HCT116 (cell line): ENCODE measurements around the gene EMC10. TPM values are rescaled to one million over a fixed set of nuclear protein-coding genes. Genes with fewer than 3 reads are reported as not detected.

Experiments used
- ATAC-seq: fragments of 200-7000 bp; cut with Tn5 transposase; 2 replicates; pipeline ENCODE4 v1.9.1; 2020; ENCODE audit warnings: mild to moderate bottlenecking, moderate library complexity
- BruUV-seq: library from RNA; stranded (reverse); fragments of 400-500 nt; replicated peaks from 2 replicates; lab custom pipeline; 2021; lab: Mats Ljungman, UMichigan
- CTCF ChIA-PET: fragments of 300-600 bp; sonication (Branson Sonifier 250); formaldehyde crosslinking; loops from one replicate; lab custom pipeline; 2021; ENCODE audit warnings: antibody characterized with exemption; lab: Charles Lee
- POLR2A ChIA-PET: fragments of 300-600, 350-600 bp; sonication (Branson Sonifier 250); formaldehyde crosslinking; loops from one replicate; lab custom pipeline; 2021; ENCODE audit warnings: antibody characterized with exemption; lab: Charles Lee
- RAD21 ChIA-PET, 2 experiments: fragments of 300-600 bp; sonication (Branson Sonifier 250); formaldehyde crosslinking; loops; one replicate each; lab custom pipeline; 2023; ENCODE audit warnings: low total read pairs in 2 of 2; ENCODE audit not compliant: uncharacterized antibody in 2 of 2, unreplicated experiment in 2 of 2, low non-redundant PET in 1 of 2; lab: Charles Lee
- DNase-seq: peaks from one replicate; pipeline ENCODE4 v3.0.0-alpha.2; 2010; ENCODE audit warnings: low read depth, low spot score
- H2AFZ ChIP-seq: fragments of 200-600 bp; shearing (Covaris generic), sonication (generic); 2 replicates; pipeline ENCODE4 v1.6.1; 2017; ENCODE audit warnings: low read depth, mixed run types, mixed read lengths, antibody characterized with exemption, low read length; ENCODE audit not compliant: poor library complexity, severe bottlenecking
- H3K27ac ChIP-seq: 2 replicates; pipeline ENCODE4 v1.5.1; 2012; ENCODE audit warnings: low read depth, low read length
- H3K27me3 ChIP-seq: fragments of 200-600 bp; sonication (generic); 2 replicates; pipeline ENCODE4 v1.6.1; 2016; ENCODE audit warnings: mixed run types, low read length, mixed read lengths; ENCODE audit not compliant: insufficient read depth
- H3K36me3 ChIP-seq, 2 experiments: fragments of 200-500 bp in 1 of 2; fragments of 200-600 bp in 1 of 2; sonication (Bioruptor generic) in 1 of 2; sonication (generic) in 1 of 2; 2 replicates each; pipeline versions ENCODE4 v1.5.1 to v1.6.1; 2014 to 2016; ENCODE audit warnings: low read length in 2 of 2, inconsistent platforms in 1 of 2, mixed read lengths in 1 of 2, mixed run types in 1 of 2; ENCODE audit not compliant: insufficient read depth in 2 of 2, control insufficient read depth in 1 of 2
- H3K4me1 ChIP-seq, 2 experiments: fragments of 200-600 bp in 1 of 2; sonication (generic) in 1 of 2; 2 replicates each; pipeline versions ENCODE4 v1.5.1 to v1.6.1; 2012 to 2017; ENCODE audit warnings: low read length in 2 of 2, inconsistent platforms in 1 of 2, mild to moderate bottlenecking in 1 of 2, mixed read lengths in 1 of 2, mixed run types in 1 of 2, moderate library complexity in 1 of 2; ENCODE audit not compliant: insufficient read depth in 2 of 2, control insufficient read depth in 1 of 2
- H3K4me2 ChIP-seq: fragments of 200-600 bp; sonication (generic); 2 replicates; pipeline ENCODE4 v1.6.1; 2017; ENCODE audit warnings: mixed run types, low read length, mixed read lengths
- H3K4me3 ChIP-seq, 2 experiments: fragments of 200-600 bp in 1 of 2; sonication (generic) in 1 of 2; replicated peaks in 1 of 2; 2 replicates each; pipeline ENCODE4 v1.5.1; 2011 to 2016; ENCODE audit warnings: low read length in 2 of 2, control low read depth in 1 of 2, low read depth in 1 of 2, mild to moderate bottlenecking in 1 of 2, mixed read lengths in 1 of 2, mixed run types in 1 of 2
- H3K79me2 ChIP-seq: fragments of 200-600 bp; sonication (generic); 2 replicates; pipeline ENCODE4 v1.6.1; 2017; ENCODE audit warnings: mild to moderate bottlenecking, mixed run types, low read length, moderate library complexity, mixed read lengths; ENCODE audit not compliant: insufficient read depth
- H3K9ac ChIP-seq: fragments of 200-600 bp; sonication (generic); 2 replicates; pipeline ENCODE4 v1.6.1; 2016; ENCODE audit warnings: low read length, mixed read lengths
- H3K9me2 ChIP-seq: fragments of 200-600 bp; sonication (generic), shearing (Covaris generic); 2 replicates; pipeline ENCODE4 v1.6.1; 2017; ENCODE audit warnings: mixed run types, mild to moderate bottlenecking, moderate library complexity; ENCODE audit not compliant: insufficient read depth
- H3K9me3 ChIP-seq, 2 experiments: fragments of 200-500 bp in 1 of 2; fragments of 200-600 bp in 1 of 2; sonication (Bioruptor generic) in 1 of 2; sonication (generic) in 1 of 2; 2 replicates each; pipeline ENCODE4 v1.6.1; 2014 to 2017; ENCODE audit warnings: low read length in 2 of 2, mixed read lengths in 2 of 2, inconsistent platforms in 1 of 2, low read depth in 1 of 2, mild to moderate bottlenecking in 1 of 2, mixed run types in 1 of 2, moderate library complexity in 1 of 2; ENCODE audit not compliant: control insufficient read depth in 1 of 2, insufficient read depth in 1 of 2
- H4K20me1 ChIP-seq: fragments of 200-600 bp; sonication (generic), shearing (Covaris generic); 2 replicates; pipeline ENCODE4 v1.6.1; 2017; ENCODE audit warnings: mixed run types, mild to moderate bottlenecking, moderate library complexity; ENCODE audit not compliant: insufficient read depth
- CBX3 ChIP-seq: IDR thresholded peaks from 2 replicates; pipeline ENCODE4 v1.6.1; 2012; ENCODE audit warnings: low read depth
- CEBPB ChIP-seq: IDR thresholded peaks from 2 replicates; pipeline ENCODE4 v1.6.1; 2012; ENCODE audit warnings: low read depth
- EGR1 ChIP-seq: IDR thresholded peaks from 2 replicates; pipeline ENCODE4 v1.6.1; 2012; ENCODE audit warnings: low read depth
- EZH2 ChIP-seq: fragments of 200-600 bp; sonication (generic); IDR thresholded peaks from 2 replicates; pipeline ENCODE4 v1.6.1; 2017; ENCODE audit warnings: antibody characterized with exemption, mixed run types
- FOSL1 ChIP-seq: IDR thresholded peaks from 2 replicates; pipeline ENCODE4 v1.6.1; 2012; ENCODE audit warnings: low read depth
- POLR2AphosphoS5 ChIP-seq: IDR thresholded peaks from 2 replicates; pipeline ENCODE4 v1.6.1; 2011; ENCODE audit warnings: mild to moderate bottlenecking, low read depth, low read length, moderate library complexity
- RAD21 ChIP-seq: IDR thresholded peaks from 2 replicates; pipeline ENCODE4 v1.6.1; 2012; ENCODE audit warnings: low read depth, mild to moderate bottlenecking
- SRF ChIP-seq: IDR thresholded peaks from 2 replicates; pipeline ENCODE4 v1.6.1; 2012; ENCODE audit warnings: low read depth
- YY1 ChIP-seq: IDR thresholded peaks from 2 replicates; pipeline ENCODE4 v1.6.1; 2011; ENCODE audit warnings: low read length, low read depth, moderate library complexity, mild to moderate bottlenecking; ENCODE audit not compliant: insufficient replicate concordance; ENCODE audit errors: extremely low read depth
- intact Hi-C: fragments of 100-400 bp; cut with micrococcal nuclease; formaldehyde crosslinking; loops from 2 replicates; pipeline ENCODE4 v1.10.0; 2022
- total RNA-seq: library from RNA; stranded (reverse); gene quantifications from one replicate; pipeline ENCODE4 v1.2.1, GENCODE V29; 2021; ENCODE audit not compliant: unreplicated experiment
- TF ChIP-seq, protein P1 (sequence below): IDR thresholded peaks from 2 replicates; pipeline ENCODE4 v1.6.1; 2011; ENCODE audit warnings: mild to moderate bottlenecking, low read length, moderate library complexity; ENCODE audit not compliant: insufficient replicate concordance; ENCODE audit errors: extremely low read depth
- TF ChIP-seq, protein P2 (sequence below), 3 experiments: fragments of 200-600 bp in 1 of 3; sonication (generic) in 1 of 3; IDR thresholded peaks in 2 of 3; conservative IDR thresholded peaks in 1 of 3; 2 replicates each; pipeline ENCODE4 v1.5.1; 2012 to 2017; ENCODE audit warnings: low read depth in 2 of 3, low read length in 2 of 3, antibody characterized with exemption in 1 of 3, borderline replicate concordance in 1 of 3, control low read depth in 1 of 3, mild to moderate bottlenecking in 1 of 3, mixed read lengths in 1 of 3, mixed run types in 1 of 3, moderate library complexity in 1 of 3; ENCODE audit not compliant: insufficient read depth in 1 of 3
- TF ChIP-seq, protein P3 (sequence below): IDR thresholded peaks from 2 replicates; pipeline ENCODE4 v1.6.1; 2012
- TF ChIP-seq, protein P4 (sequence below): IDR thresholded peaks from 2 replicates; pipeline ENCODE4 v1.6.1; 2012

The EMC10 gene
- total RNA-seq, 1 experiment from 2014 or later = 92.4 TPM

DNA sequence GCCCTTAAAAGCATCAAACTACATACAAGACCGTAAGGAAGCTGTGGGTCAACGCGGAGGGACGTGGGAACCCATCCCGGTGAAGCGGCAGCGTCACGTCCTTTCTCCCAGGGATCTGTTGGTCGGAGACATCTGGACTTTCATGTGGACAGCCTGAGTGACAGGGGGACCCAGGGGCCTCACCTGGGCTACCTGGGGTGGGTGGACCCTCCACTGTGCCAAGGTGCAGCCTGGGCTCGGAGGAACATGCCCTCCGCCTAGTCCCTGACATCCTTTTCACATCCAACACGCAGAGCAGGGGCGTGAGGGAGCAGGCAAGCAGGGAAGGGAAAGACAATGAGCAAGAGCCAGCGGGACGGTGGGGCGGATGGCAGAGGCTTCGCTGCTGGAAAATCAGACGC is 14.1 kb downstream of the EMC10 start:
- Histone ChIP-seq H3K27ac (no peak overlapping the region), H3K9ac (no peak overlapping the region), H3K79me2 (no peaks in the 10 kb centered on the region), H2AFZ (no peak overlapping the region), H4K20me1 (no peaks in the 10 kb centered on the region), H3K4me1 (peaks cover 12 to 16% of the 10 kb centered on the region in 2 experiments), H3K36me3 (peaks cover 0 to 6% of the 10 kb centered on the region in 2 experiments; a peak in 1 of 4 replicates), H3K27me3 (no peaks in the 10 kb centered on the region), H3K4me2 (no peak overlapping the region), H3K9me3 (peaks cover 3 to 10% of the 10 kb centered on the region in 2 experiments; a peak in 1 of 4 replicates), H3K4me3 (no peak overlapping the region), H3K9me2 (no peaks in the 10 kb centered on the region)
- DNase-seq = no peak
- BruUV-seq = no TSS peak
- ChIA-PET POLR2A (no interaction called here), RAD21 (no interaction called here), CTCF (no interaction called here)
- ATAC-seq = no peak
- intact Hi-C loops = no loop called here
- TF ChIP-seq POLR2AphosphoS5 (no peak), CEBPB (no peak), EGR1 (no peak), CBX3 (no peak), EZH2 (no peak), FOSL1 (no peak), RAD21 (no peak)
- TF ChIP-seq, protein P1, sequence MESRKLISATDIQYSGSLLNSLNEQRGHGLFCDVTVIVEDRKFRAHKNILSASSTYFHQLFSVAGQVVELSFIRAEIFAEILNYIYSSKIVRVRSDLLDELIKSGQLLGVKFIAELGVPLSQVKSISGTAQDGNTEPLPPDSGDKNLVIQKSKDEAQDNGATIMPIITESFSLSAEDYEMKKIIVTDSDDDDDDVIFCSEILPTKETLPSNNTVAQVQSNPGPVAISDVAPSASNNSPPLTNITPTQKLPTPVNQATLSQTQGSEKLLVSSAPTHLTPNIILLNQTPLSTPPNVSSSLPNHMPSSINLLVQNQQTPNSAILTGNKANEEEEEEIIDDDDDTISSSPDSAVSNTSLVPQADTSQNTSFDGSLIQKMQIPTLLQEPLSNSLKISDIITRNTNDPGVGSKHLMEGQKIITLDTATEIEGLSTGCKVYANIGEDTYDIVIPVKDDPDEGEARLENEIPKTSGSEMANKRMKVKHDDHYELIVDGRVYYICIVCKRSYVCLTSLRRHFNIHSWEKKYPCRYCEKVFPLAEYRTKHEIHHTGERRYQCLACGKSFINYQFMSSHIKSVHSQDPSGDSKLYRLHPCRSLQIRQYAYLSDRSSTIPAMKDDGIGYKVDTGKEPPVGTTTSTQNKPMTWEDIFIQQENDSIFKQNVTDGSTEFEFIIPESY = no peak

DNA sequence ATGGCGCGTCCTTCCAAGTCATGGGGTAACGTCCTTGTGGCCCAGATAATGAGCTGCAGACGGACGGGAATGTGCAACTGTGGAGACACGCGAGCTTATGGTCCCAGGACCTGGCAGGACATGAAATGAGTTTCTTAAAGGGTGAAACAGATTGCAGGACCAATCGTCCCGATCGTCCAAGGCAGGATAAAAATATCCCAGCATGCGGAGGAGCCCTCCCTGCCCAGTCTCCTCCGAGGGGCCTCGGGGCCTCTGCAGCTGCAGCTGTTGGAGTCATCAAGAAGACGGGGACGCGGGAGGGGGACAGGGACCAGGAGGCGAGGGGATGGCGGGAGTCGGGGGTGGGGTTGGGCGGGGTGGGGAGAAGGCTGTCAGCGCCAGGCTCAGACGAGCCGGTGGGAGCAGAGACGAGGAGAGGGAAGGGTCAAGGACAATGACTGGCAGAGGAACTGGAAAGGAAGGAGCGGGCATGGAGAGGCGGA is 14.7 kb downstream of the EMC10 start:
- BruUV-seq = no TSS peak
- peaks cover 12 to 18% of the 10 kb centered on the region in 2 experiments for H3K4me1 ChIP-seq
- no peak overlapping the region for H3K27ac ChIP-seq
- DNase-seq (no peak), ATAC-seq (no peak)
- no peaks in the 10 kb centered on the region for H4K20me1 ChIP-seq
- no peak overlapping the region for H3K4me2 ChIP-seq
- peaks cover 3 to 6% of the 10 kb centered on the region in 2 experiments; a peak in 1 of 4 replicates for H3K9me3 ChIP-seq
- no peaks in the 10 kb centered on the region for H3K79me2 ChIP-seq
- no peaks in the 10 kb centered on the region for H3K27me3 ChIP-seq
- H3K9me2 ChIP-seq = no peaks in the 10 kb centered on the region
- H3K36me3 ChIP-seq = peaks cover 0 to 6% of the 10 kb centered on the region in 2 experiments; a peak in 1 of 4 replicates
- ChIA-PET POLR2A (no interaction called here), RAD21 (no interaction called here), CTCF (no interaction called here)
- H3K9ac ChIP-seq = no peak overlapping the region
- no peak overlapping the region for H2AFZ ChIP-seq
- TF ChIP-seq CEBPB (no peak), YY1 (no peak), CBX3 (no peak), RAD21 (no peak), SRF (no peak)
- TF ChIP-seq, protein P2, sequence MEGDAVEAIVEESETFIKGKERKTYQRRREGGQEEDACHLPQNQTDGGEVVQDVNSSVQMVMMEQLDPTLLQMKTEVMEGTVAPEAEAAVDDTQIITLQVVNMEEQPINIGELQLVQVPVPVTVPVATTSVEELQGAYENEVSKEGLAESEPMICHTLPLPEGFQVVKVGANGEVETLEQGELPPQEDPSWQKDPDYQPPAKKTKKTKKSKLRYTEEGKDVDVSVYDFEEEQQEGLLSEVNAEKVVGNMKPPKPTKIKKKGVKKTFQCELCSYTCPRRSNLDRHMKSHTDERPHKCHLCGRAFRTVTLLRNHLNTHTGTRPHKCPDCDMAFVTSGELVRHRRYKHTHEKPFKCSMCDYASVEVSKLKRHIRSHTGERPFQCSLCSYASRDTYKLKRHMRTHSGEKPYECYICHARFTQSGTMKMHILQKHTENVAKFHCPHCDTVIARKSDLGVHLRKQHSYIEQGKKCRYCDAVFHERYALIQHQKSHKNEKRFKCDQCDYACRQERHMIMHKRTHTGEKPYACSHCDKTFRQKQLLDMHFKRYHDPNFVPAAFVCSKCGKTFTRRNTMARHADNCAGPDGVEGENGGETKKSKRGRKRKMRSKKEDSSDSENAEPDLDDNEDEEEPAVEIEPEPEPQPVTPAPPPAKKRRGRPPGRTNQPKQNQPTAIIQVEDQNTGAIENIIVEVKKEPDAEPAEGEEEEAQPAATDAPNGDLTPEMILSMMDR (IDR thresholded peaks at IDR 0.05 in 2 of 3, conservative IDR thresholded peaks at IDR 0.05 in 1 of 3; ENCODE audit: borderline replicate concordance in 1 of 3, insufficient read depth in 1 of 3, low read depth in 2 of 3, low read length in 2 of 3) = no peak
- TF ChIP-seq, protein P3, sequence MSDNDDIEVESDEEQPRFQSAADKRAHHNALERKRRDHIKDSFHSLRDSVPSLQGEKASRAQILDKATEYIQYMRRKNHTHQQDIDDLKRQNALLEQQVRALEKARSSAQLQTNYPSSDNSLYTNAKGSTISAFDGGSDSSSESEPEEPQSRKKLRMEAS = no peak
- TF ChIP-seq, protein P4, sequence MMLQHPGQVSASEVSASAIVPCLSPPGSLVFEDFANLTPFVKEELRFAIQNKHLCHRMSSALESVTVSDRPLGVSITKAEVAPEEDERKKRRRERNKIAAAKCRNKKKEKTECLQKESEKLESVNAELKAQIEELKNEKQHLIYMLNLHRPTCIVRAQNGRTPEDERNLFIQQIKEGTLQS = no peak
- H3K4me3 ChIP-seq = no peak overlapping the region
- intact Hi-C loops = no loop called here
